GM23338 (cell line): Measurements from ENCODE around the gene BHLHE23. TPM values are rescaled to one million over a fixed set of nuclear protein-coding genes. Genes with fewer than 3 reads are reported as not detected.

Source experiments
- ATAC-seq: fragments of 200-7000 bp; cut with Tn5 transposase; 3 replicates; pipeline ENCODE4 v1.9.1; 2020
- DNase-seq: peaks from one replicate; pipeline ENCODE4 v3.0.0-alpha.2; 2015; ENCODE audit warnings: low spot score
- H2AFZ ChIP-seq: fragments of 200-600 bp; sonication (generic); 2 replicates; pipeline ENCODE4 v1.8.0; 2016; ENCODE audit warnings: antibody characterized with exemption, mild to moderate bottlenecking, moderate library complexity
- H3F3A ChIP-seq: fragments of 200-600 bp; sonication (generic); replicated peaks from 2 replicates; pipeline ENCODE4 v1.8.0; 2017; ENCODE audit warnings: antibody characterized with exemption, mixed run types, low read depth
- H3K27ac ChIP-seq: fragments of 200-600 bp; sonication (generic); 2 replicates; pipeline ENCODE4 v1.6.1; 2016; ENCODE audit warnings: low read depth
- H3K27me3 ChIP-seq: fragments of 200-600 bp; sonication (generic); 2 replicates; pipeline ENCODE4 v1.8.0; 2016; ENCODE audit warnings: mild to moderate bottlenecking, mixed run types, moderate library complexity; ENCODE audit not compliant: insufficient read depth
- H3K36me3 ChIP-seq: fragments of 200-600 bp; sonication (generic); 2 replicates; pipeline ENCODE4 v1.8.0; 2016; ENCODE audit warnings: mild to moderate bottlenecking; ENCODE audit not compliant: insufficient read depth
- H3K4me1 ChIP-seq: fragments of 200-600 bp; sonication (generic); 2 replicates; pipeline ENCODE4 v1.8.0; 2016; ENCODE audit warnings: mild to moderate bottlenecking, moderate library complexity; ENCODE audit not compliant: insufficient read depth
- H3K4me2 ChIP-seq: fragments of 200-600 bp; sonication (generic); 2 replicates; pipeline ENCODE4 v1.7.1; 2017; ENCODE audit warnings: mixed run types
- H3K4me3 ChIP-seq: fragments of 200-600 bp; sonication (generic); 2 replicates; pipeline ENCODE4 v1.6.1; 2016; ENCODE audit warnings: mixed run types
- H3K79me2 ChIP-seq: fragments of 200-600 bp; sonication (generic); replicated peaks from 2 replicates; pipeline ENCODE4 v1.8.0; 2017; ENCODE audit warnings: mild to moderate bottlenecking; ENCODE audit not compliant: insufficient read depth
- H3K9me2 ChIP-seq: fragments of 200-600 bp; sonication (generic); 2 replicates; pipeline ENCODE4 v1.8.0; 2017; ENCODE audit not compliant: insufficient read depth
- H4K20me1 ChIP-seq: fragments of 200-600 bp; sonication (generic); replicated peaks from 2 replicates; pipeline ENCODE4 v1.8.0; 2017; ENCODE audit warnings: mild to moderate bottlenecking; ENCODE audit not compliant: insufficient read depth
- H3K27ac Mint-ChIP-seq: 2 replicates; pipeline ENCODE4 v1.8.0; 2020; ENCODE audit warnings: inconsistent platforms, mild to moderate bottlenecking, moderate library complexity, mixed read lengths
- H3K27me3 Mint-ChIP-seq: 3 replicates; pipeline ENCODE4 v1.8.0; 2022; ENCODE audit warnings: low read depth, mild to moderate bottlenecking, moderate library complexity, mixed read lengths, inconsistent platforms; ENCODE audit not compliant: insufficient read depth, poor library complexity
- H3K36me3 Mint-ChIP-seq: 3 replicates; pipeline ENCODE4 v1.8.0; 2021; ENCODE audit warnings: low read depth, mild to moderate bottlenecking, inconsistent platforms, moderate library complexity, mixed read lengths
- H3K4me1 Mint-ChIP-seq: 3 replicates; pipeline ENCODE4 v1.8.0; 2020; ENCODE audit warnings: mild to moderate bottlenecking, inconsistent platforms, mixed read lengths
- H3K4me3 Mint-ChIP-seq: 3 replicates; pipeline ENCODE4 v1.8.0; 2021; ENCODE audit warnings: moderate library complexity, mild to moderate bottlenecking, inconsistent platforms, mixed read lengths
- H3K9me3 Mint-ChIP-seq: 3 replicates; pipeline ENCODE4 v1.8.0; 2020; ENCODE audit warnings: moderate library complexity, mild to moderate bottlenecking, inconsistent platforms, mixed read lengths
- EZH2phosphoT487 ChIP-seq: fragments of 200-600 bp; sonication (generic); IDR thresholded peaks from one replicate; pipeline ENCODE4 v1.8.1; 2018; ENCODE audit warnings: antibody characterized with exemption; ENCODE audit not compliant: unreplicated experiment
- ZNF114 ChIP-seq: fragments of 250-450 bp; sonication (Bioruptor Pico); IDR thresholded peaks from 2 replicates; pipeline ENCODE4 v1.5.0; 2020; ENCODE audit warnings: mild to moderate bottlenecking, moderate library complexity
- polyA plus RNA-seq: library from polyadenylated mRNA; unstranded; fragments of >200 nt; fragmentation: Nextera tagmentation; extraction: Ambion mirVana; gene quantifications from 2 replicates; pipeline ENCODE4 v1.2.1, GENCODE V29; 2016
- total RNA-seq: library from RNA; depleted of rRNA; stranded (reverse); fragments of >200 nt; shearing (Covaris generic); gene quantifications from 2 replicates; pipeline ENCODE4 v1.2.3, GENCODE V29; 2014
- TF ChIP-seq, protein P1 (sequence below): fragments of 250-450 bp; sonication (Bioruptor Pico); IDR thresholded peaks from 2 replicates; pipeline ENCODE4 v1.5.0; 2020; ENCODE audit warnings: mild to moderate bottlenecking, moderate library complexity

Gene BHLHE23
- total and polyA plus RNA-seq, 2 experiments from 2014 or later, result 0.52 to 5.0 TPM

DNA sequence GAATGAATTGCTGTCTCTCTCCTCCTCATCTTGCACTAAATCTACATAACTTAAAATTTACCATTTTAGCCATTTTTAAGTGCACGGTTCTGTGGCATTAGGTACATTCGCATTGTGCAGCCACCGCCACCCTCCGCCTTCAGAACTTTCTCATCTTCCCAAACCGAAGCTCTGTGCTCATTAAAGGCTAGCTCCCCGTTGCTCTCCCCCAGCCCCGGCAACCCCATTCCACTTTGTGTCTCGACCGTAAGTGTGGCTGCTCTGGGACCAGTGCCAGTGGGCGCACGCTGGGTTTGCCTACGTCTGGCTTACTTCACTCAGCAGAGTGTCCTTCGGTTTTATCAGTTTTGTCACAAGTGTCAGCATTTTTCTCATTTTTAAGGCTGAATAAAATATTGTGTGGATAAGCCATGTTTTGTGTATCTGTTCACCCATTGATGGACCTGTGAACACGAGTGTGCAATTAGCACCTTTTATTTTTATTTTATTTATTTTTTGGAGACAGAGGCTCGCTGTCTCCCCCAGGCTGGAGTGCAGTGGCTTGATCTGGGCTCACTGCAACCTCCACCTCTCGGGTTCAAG is 37.5 kb downstream of the BHLHE23 start (continued):
- TF ChIP-seq, protein P1, sequence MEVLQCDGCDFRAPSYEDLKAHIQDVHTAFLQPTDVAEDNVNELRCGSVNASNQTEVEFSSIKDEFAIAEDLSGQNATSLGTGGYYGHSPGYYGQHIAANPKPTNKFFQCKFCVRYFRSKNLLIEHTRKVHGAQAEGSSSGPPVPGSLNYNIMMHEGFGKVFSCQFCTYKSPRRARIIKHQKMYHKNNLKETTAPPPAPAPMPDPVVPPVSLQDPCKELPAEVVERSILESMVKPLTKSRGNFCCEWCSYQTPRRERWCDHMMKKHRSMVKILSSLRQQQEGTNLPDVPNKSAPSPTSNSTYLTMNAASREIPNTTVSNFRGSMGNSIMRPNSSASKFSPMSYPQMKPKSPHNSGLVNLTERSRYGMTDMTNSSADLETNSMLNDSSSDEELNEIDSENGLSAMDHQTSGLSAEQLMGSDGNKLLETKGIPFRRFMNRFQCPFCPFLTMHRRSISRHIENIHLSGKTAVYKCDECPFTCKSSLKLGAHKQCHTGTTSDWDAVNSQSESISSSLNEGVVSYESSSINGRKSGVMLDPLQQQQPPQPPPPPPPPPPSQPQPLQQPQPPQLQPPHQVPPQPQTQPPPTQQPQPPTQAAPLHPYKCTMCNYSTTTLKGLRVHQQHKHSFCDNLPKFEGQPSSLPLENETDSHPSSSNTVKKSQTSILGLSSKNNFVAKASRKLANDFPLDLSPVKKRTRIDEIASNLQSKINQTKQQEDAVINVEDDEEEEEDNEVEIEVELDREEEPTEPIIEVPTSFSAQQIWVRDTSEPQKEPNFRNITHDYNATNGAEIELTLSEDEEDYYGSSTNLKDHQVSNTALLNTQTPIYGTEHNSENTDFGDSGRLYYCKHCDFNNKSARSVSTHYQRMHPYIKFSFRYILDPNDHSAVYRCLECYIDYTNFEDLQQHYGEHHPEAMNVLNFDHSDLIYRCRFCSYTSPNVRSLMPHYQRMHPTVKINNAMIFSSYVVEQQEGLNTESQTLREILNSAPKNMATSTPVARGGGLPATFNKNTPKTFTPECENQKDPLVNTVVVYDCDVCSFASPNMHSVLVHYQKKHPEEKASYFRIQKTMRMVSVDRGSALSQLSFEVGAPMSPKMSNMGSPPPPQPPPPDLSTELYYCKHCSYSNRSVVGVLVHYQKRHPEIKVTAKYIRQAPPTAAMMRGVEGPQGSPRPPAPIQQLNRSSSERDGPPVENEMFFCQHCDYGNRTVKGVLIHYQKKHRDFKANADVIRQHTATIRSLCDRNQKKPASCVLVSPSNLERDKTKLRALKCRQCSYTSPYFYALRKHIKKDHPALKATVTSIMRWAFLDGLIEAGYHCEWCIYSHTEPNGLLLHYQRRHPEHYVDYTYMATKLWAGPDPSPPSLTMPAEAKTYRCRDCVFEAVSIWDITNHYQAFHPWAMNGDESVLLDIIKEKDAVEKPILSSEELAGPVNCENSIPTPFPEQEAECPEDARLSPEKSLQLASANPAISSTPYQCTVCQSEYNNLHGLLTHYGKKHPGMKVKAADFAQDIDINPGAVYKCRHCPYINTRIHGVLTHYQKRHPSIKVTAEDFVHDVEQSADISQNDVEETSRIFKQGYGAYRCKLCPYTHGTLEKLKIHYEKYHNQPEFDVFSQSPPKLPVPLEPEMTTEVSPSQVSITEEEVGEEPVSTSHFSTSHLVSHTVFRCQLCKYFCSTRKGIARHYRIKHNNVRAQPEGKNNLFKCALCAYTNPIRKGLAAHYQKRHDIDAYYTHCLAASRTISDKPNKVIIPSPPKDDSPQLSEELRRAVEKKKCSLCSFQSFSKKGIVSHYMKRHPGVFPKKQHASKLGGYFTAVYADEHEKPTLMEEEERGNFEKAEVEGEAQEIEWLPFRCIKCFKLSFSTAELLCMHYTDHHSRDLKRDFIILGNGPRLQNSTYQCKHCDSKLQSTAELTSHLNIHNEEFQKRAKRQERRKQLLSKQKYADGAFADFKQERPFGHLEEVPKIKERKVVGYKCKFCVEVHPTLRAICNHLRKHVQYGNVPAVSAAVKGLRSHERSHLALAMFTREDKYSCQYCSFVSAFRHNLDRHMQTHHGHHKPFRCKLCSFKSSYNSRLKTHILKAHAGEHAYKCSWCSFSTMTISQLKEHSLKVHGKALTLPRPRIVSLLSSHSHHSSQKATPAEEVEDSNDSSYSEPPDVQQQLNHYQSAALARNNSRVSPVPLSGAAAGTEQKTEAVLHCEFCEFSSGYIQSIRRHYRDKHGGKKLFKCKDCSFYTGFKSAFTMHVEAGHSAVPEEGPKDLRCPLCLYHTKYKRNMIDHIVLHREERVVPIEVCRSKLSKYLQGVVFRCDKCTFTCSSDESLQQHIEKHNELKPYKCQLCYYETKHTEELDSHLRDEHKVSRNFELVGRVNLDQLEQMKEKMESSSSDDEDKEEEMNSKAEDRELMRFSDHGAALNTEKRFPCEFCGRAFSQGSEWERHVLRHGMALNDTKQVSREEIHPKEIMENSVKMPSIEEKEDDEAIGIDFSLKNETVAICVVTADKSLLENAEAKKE (CRISPR knock-in tag), result no peak
- TF ChIP-seq ZNF114 (CRISPR knock-in tag) (no peak), EZH2phosphoT487 (no peak)

GRCh38 chr20:62968378-62969178 is 38.2 kb downstream of the BHLHE23 start:
- no peak for TF ChIP-seq ZNF114 (CRISPR knock-in tag)
- H3K4me1 ChIP-seq, result peaks cover 10% of the 10 kb centered on the region
- peaks cover 15% of the 10 kb centered on the region for H3K4me1 Mint-ChIP-seq
- no peak overlapping the region for H2AFZ ChIP-seq
- no peak overlapping the region for H3K27ac Mint-ChIP-seq
- peaks cover 12% of the 10 kb centered on the region for H3K27me3 ChIP-seq
- no peaks in the 10 kb centered on the region; the same call in 1 of the 3 replicates for H3K9me3 Mint-ChIP-seq
- H3F3A ChIP-seq, result peaks cover 6% of the 10 kb centered on the region
- DNase-seq (no peak), ATAC-seq (no peak)
- no peak overlapping the region for H3K4me2 ChIP-seq
- H3K9me2 ChIP-seq, result no peaks in the 10 kb centered on the region
- no peaks in the 10 kb centered on the region for H3K79me2 ChIP-seq
- H3K27me3 Mint-ChIP-seq, result peaks cover 31% of the 10 kb centered on the region
- H3K36me3 ChIP-seq, result no peaks in the 10 kb centered on the region
- H3K4me3 ChIP-seq, result no peak overlapping the region
- no peak overlapping the region for H3K27ac ChIP-seq
- H4K20me1 ChIP-seq, result no peaks in the 10 kb centered on the region
- no peaks in the 10 kb centered on the region; the same call in 2 of the 3 replicates for H3K36me3 Mint-ChIP-seq
- no peak overlapping the region for H3K4me3 Mint-ChIP-seq
